GM19025 (cell line): ENCODE results near the gene ZNF516.
A peak's percentile ranks its signal among the peaks of the same experiment; 100 is the strongest.

Source experiments
- ATAC-seq: cut with Tn5 transposase; IDR thresholded peaks from one replicate; pipeline ENCODE4 v1.9.1; 2021; ENCODE audit warnings: mild to moderate bottlenecking, low read depth, moderate library complexity; ENCODE audit not compliant: unreplicated experiment

The ZNF516 gene

DNA sequence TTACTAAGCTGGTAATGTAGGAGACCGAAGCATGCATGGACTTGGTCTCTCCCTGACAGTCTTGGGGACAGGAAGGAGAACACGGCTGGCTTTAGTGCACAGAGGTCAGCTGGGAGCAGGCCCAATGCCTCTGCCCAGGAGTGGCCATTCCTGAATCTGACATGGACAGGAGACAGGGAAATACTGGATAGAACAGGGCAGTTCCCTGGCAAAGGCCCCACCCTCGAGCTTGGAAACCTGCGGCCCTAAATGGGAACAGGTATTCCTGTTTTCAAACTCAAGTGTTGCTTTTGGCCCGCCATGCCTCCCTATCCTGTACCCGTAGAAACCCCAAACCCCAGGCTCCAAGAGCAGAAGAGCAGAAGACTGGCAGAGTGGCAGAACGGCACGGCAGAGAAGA, 107.4 kb downstream of the ZNF516 start:
- ATAC-seq = no peak

GRCh38 chr18:76386886-76387285, 108.2 kb downstream of the ZNF516 start:
- ATAC-seq = no peak

GRCh38 chr18:76386071-76386470, 109.0 kb downstream of the ZNF516 start:
- ATAC-seq = no peak

GRCh38 chr18:76385681-76385975, 109.4 kb downstream of the ZNF516 start:
- ATAC-seq = no peak

- no peak for ATAC-seq
Measured at GRCh38 chr18:76384861-76385680, 110.0 kb downstream of the ZNF516 start.

DNA sequence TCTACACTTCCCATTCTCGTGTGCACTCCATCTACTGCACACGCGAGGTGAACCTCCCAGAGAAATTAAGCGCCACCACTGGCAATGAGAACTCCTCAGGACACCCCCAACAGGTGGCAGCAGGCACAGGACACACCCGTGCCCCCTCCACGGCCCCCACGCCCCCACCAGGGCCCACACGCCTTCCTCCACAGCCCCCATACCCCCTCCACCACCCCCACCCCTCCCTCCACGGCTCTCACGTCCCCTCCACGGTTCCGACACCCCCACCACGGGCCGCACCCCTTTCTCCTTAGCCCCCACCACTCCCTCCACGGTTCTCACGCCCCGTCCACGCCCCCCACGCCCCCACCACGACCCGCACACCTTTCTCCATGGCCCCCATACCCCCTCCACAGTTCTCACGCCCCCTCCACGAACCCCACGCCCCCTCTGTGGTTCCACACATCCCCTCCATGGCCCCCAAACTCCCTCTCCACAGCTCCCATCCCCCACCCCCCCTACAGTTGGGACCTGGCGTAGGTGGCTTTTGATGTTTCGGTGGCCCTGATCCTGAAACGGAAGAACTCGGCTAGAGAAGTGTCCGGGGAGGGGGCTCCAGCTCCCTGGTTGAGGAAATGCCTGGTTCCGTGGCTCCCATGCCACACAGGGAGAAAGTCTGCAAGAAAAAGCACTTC, 110.8 kb downstream of the ZNF516 start:
- ATAC-seq = no peak

DNA sequence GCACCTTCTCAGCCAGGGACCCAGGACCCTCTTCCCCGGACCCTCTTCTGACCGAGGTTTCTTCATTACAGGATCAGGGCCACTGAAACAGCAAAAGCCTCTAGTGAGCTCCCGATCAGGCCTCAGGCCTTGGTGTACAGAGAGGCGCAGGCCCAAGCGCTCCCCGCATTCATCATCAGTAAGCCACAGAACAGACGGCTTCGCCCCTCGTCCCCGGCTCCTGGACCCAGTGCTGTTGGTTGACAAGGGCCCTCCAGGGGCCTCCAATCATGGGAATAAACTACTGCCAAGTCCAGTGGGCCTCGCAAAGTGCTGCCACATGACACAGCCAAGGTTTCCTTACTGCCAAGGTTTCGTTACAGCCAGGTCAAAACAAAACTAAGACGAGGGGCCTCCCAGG, 111.4 kb downstream of the ZNF516 start:
- ATAC-seq = no peak

DNA sequence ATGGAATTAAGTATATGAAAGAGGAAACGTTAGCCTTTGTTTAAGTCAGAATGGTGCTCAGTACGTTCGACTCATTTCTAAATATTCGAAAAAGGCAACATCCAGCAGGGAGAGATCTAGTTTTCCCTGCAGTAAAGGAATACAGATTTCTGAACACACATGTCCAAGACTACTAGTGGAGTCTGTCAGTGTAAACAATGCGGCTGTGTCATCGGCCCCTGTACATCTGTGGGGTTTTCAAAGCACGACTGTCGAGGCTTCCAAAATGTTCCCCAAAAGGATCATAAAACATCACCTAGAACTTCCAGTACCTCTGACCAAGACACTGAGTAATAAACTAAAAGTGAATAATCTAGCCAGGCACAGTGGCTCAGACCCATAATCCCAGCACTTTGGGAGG, 112.8 kb downstream of the ZNF516 start:
- ATAC-seq = no peak

GRCh38 chr18:76380791-76381405, 114.1 kb downstream of the ZNF516 start:
- no peak for ATAC-seq

DNA sequence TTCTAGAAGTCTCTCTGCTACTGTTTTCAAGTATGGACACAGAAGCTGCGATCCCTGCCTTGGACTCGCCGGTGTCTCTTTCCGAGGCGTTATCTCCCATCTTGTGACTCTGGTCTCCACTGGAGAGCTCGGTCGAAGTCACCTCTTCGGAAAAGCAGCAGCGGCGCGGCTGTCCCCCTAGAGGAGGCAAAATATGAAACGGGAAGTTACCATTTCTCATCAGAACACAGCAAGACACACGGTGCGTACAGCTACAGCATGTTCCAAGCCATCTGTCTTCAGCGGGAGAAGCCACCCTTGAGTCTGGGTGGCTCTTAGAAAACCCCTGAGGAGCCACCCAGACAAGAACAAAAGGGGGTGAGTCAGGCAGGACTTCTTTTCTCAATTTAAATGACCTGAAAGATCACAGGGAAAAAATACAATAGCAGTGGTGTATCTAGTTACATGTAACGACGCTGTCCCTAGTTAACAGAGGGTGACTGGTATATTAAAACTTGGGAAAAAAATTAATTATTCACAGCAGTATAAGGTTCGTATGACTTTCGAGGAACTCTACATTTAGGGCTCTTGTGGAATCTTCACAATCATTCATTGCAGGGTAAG, 114.8 kb downstream of the ZNF516 start:
- ATAC-seq = no peak

DNA sequence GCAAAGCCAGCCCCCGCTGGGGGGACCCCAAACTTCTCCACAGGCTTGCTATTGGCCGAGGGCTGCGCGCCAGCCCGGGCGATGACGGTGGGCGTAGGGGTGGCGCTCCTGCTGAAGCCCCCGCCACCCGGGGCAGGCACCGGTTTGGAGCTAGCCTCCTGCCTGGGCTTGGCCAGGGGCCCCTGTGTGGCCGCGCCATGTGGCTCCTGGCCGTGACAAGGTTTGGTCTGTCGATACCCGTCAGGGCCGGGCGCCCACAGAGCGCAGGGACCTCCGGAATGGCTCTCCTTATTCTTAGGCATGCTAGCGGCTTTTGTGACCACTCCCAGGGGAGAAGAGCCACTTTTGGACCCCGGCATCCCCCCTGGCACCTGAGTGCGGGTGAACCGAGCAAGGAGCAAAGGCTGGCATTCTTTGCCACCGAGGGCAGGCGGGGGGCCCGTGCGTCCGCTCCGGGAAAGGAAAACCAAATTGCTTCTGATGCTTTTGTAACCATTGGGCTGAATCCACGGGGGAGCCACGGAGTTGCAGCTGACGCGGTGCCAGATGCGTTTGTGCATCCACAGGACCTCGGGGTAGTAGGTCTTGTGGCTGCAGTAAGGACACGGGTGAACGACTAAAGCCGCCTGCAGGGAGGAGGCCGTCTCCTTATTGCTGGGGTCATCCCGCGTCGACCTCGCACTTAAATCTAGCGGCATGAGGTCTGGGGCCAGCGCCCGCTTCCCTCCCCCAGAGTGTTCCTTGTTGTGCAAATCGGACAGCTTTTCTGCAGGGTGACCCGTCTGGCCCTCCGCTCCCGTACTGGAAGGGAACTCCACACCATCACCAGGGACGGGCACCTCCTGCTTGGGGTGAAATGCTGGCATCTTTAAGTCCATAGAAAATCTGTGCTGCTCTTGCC, 115.6 kb downstream of the ZNF516 start:
- ATAC-seq = no peak

DNA sequence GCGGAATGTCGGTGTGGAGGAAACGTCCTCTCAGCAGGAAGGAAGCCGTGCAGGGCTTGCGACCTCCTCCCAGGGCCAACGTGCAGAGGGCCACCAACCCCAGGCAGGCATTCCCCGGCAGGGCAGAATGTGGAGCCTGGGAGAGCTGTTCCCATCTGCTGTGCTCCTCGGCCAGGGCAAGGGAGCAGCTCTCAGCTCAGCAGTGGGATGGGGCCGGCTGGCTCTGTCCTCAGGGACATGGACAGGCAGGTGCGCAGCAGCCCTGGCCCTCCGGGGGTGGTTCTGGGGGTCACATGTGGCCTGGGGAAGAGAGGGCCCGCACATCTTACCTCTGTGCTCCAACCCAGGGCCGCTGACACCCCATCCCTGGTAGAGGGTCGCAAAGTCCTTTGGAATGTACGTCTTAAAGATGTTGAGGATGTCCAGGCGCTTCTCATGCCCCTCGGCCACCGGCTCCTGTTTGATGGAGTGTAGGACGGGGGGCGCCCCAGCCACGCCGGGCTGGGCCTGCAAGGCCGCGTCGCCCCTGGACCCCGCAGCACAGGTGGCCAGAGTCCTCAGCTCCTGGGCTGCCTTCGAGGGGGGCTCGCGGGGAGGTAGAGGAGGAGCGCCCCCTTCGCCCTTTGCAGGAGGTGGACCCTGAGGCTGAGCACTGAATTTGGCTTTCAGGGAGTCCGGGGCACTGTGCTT, 116.4 kb downstream of the ZNF516 start:
- ATAC-seq = no peak

- ATAC-seq = no peak
Measured at GRCh38 chr18:76377359-76377756, 117.7 kb downstream of the ZNF516 start.

- ATAC-seq = no peak
Measured at GRCh38 chr18:76376668-76377358, 118.2 kb downstream of the ZNF516 start.

- ATAC-seq = no peak
Measured at GRCh38 chr18:76376225-76376624, 118.8 kb downstream of the ZNF516 start.

DNA sequence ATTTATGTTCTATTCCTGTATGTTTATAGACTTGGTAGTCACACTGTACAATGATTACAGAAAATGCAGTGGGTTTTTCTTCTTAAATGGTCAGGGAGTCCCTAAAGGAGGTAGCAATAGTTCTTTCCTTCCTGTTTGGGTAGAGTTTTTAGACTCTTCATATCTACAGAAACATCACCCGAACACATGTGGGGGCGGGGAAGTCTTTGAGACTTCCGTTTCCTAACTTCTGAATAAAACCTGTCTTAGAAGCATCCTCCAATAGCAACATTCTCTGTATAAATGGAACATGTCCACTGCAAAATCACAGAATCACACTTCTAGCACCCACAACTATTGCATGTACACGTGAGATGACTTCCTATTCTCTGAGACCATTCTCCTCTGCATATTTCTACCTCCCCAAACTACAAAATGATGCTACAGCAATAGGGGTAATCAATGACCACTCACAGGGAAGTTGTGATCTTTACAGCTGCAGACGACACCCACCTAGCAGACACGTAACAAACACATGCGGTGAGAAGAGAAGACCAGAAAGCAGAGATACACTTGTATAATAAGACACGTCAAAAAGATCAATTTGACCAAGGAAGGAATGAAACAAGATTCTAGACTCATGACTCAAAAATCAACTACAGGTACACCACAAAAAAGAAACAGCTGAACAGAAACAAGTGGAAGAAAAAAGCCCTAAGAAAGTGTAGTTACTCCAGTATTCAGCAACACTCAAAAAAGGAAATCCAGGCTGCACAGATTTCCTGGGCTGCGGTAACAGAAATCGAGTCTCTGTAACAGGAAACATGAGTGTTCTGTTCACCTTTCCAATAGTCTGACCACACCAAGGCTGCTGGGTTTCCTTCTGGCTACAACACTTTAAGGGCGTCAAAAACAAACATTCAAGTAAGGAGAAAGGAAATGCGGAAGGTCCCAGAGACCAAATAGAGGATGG, 120.4 kb downstream of the ZNF516 start:
- ATAC-seq = peak; percentile 67

GRCh38 chr18:76373297-76373696, 121.7 kb downstream of the ZNF516 start:
- no peak for ATAC-seq
